Right atrium auricular region (tissue), 2 donors: ENCODE measurements around the gene NREP. TPM values are rescaled to one million over a fixed set of nuclear protein-coding genes. Genes with fewer than 3 reads are reported as not detected.

Experiments used
- DNase-seq: peaks from one replicate; pipeline ENCODE4 v3.0.0-alpha.2; 2019; ENCODE audit warnings: low spot score
- H3K27ac ChIP-seq, 2 donors: fragments of 200-600 bp; sonication (generic); 1 replicate in 1 of 2; 2 replicates in 1 of 2; pipeline ENCODE4 v1.5.1; 2016 to 2019
- H3K27me3 ChIP-seq, 2 donors: fragments of 200-600 bp; sonication (generic); one replicate each; pipeline versions ENCODE4 v1.5.1 to v1.6.0; 2017 to 2019
- H3K36me3 ChIP-seq: fragments of 200-600 bp; sonication (generic); one replicate; pipeline ENCODE4 v1.5.1; 2016
- H3K4me1 ChIP-seq, 2 donors: fragments of 200-600 bp; sonication (generic); one replicate each; pipeline versions ENCODE4 v1.5.1 to v1.6.0; 2017 to 2019
- H3K4me3 ChIP-seq, 2 donors: fragments of 200-600 bp; sonication (generic); 1 replicate in 1 of 2; 2 replicates in 1 of 2; pipeline ENCODE4 v1.5.1; 2017 to 2019; ENCODE audit warnings: mild to moderate bottlenecking in 1 of 2, moderate library complexity in 1 of 2
- H3K9me3 ChIP-seq, 2 donors: fragments of 200-600 bp; sonication (generic); one replicate each; pipeline ENCODE4 v1.5.1; 2019
- total RNA-seq, 2 donors: library from RNA; depleted of rRNA; stranded (reverse); fragments of >200 nt; gene quantifications; one replicate each; pipeline ENCODE4 v1.1.0, GENCODE V29; 2016
- TF ChIP-seq, protein P1 (sequence below), 2 donors: fragments of 200-600 bp; sonication (generic); IDR thresholded peaks; one replicate each; pipeline ENCODE4 v1.5.1; 2019; ENCODE audit warnings: antibody characterized with exemption in 2 of 2

NREP gene
- total RNA-seq, 2 donors from 2014 or later: 7.2 to 22.9 TPM

DNA sequence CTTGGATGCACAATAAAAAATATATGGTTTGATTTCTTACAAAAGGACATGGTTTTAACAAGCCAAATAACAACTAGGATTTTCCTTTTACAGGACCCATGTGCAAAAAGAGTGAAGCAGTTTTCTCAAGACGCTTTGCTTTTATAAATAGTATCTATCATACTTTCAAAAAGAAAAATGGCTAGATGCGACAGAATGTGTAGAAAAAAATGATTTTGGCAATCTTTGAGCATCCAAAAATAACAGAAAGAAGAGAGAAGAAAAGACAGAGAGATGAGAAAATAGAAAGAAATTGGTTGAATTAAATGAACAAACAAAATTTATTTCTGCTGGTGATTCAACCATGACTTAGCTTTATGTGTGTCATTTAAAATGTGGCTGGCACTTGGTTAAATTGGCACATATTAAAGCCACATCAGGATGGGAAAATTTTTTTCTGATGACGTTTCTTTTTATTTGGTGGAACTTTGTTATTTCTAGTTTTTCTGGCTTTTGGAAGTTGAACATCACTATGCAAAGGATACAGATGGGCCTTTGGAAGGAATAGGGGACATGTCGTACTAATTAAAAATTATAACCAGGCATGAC is 35.6 kb upstream of the NREP start:
- Histone ChIP-seq H3K27ac (no peak overlapping the region), H3K4me1 (no peaks in the 10 kb centered on the region), H3K9me3 (no peaks in the 10 kb centered on the region), H3K27me3 (no peaks in the 10 kb centered on the region), H3K4me3 (no peak overlapping the region), H3K36me3 (no peaks in the 10 kb centered on the region)
- DNase-seq: no peak
- TF ChIP-seq, protein P1, sequence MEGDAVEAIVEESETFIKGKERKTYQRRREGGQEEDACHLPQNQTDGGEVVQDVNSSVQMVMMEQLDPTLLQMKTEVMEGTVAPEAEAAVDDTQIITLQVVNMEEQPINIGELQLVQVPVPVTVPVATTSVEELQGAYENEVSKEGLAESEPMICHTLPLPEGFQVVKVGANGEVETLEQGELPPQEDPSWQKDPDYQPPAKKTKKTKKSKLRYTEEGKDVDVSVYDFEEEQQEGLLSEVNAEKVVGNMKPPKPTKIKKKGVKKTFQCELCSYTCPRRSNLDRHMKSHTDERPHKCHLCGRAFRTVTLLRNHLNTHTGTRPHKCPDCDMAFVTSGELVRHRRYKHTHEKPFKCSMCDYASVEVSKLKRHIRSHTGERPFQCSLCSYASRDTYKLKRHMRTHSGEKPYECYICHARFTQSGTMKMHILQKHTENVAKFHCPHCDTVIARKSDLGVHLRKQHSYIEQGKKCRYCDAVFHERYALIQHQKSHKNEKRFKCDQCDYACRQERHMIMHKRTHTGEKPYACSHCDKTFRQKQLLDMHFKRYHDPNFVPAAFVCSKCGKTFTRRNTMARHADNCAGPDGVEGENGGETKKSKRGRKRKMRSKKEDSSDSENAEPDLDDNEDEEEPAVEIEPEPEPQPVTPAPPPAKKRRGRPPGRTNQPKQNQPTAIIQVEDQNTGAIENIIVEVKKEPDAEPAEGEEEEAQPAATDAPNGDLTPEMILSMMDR (IDR thresholded peaks at IDR 0.05): no peak

DNA sequence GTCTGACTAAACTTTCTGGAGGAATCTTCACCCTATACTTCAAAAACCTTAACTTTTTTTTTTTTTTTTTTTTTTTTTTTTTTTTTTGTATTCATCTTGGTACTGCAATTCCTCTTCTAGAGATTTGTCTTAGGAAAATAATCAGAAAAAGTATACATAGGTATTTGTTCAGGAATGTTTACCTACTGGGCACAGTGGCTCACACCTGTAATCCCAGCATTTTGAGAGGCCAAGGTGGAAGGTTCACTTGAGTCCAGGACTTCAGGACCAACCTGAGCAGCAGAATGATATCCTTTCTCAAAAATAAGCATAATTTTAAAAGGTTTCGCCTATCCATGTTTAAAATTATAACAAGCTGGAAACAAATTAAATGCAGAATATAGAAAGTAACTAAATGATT is 33.3 kb upstream of the NREP start:
- TF ChIP-seq, protein P1 (IDR thresholded peaks at IDR 0.05): no peak
- Histone ChIP-seq H3K27ac (no peak overlapping the region), H3K9me3 (no peaks in the 10 kb centered on the region), H3K4me1 (no peaks in the 10 kb centered on the region), H3K27me3 (no peaks in the 10 kb centered on the region), H3K36me3 (no peaks in the 10 kb centered on the region), H3K4me3 (no peak overlapping the region)
- no peak for DNase-seq

- H3K4me1 ChIP-seq: no peaks in the 10 kb centered on the region
- H3K27ac ChIP-seq: no peak overlapping the region
- no peak for DNase-seq
- H3K9me3 ChIP-seq: no peaks in the 10 kb centered on the region
- no peaks in the 10 kb centered on the region for H3K27me3 ChIP-seq
- TF ChIP-seq, protein P1 (IDR thresholded peaks at IDR 0.05): no peak
- no peak overlapping the region for H3K4me3 ChIP-seq
- no peaks in the 10 kb centered on the region for H3K36me3 ChIP-seq
These were observed 30.0 kb upstream of the NREP start for GRCh38 chr5:111787006-111787405.

GRCh38 chr5:111784491-111785181 is 27.6 kb upstream of the NREP start:
- H3K27ac ChIP-seq: no peak overlapping the region
- no peak overlapping the region for H3K4me3 ChIP-seq
- H3K36me3 ChIP-seq: no peaks in the 10 kb centered on the region
- no peaks in the 10 kb centered on the region for H3K9me3 ChIP-seq
- TF ChIP-seq, protein P1 (IDR thresholded peaks at IDR 0.05): no peak
- H3K27me3 ChIP-seq: no peaks in the 10 kb centered on the region
- H3K4me1 ChIP-seq: no peaks in the 10 kb centered on the region
- DNase-seq: no peak

GRCh38 chr5:111783537-111783936 is 26.5 kb upstream of the NREP start:
- no peak for DNase-seq
- Histone ChIP-seq H3K4me1 (no peaks in the 10 kb centered on the region), H3K27me3 (no peaks in the 10 kb centered on the region), H3K36me3 (no peaks in the 10 kb centered on the region), H3K9me3 (no peaks in the 10 kb centered on the region), H3K27ac (no peak overlapping the region), H3K4me3 (no peak overlapping the region)
- TF ChIP-seq, protein P1 (IDR thresholded peaks at IDR 0.05): no peak
